ENCODE data around the gene TKTL2.

TKTL2 gene

GRCh38 chr4:163485589-163485988 is 12.0 kb upstream of the TKTL2 start:
- H3K36me3 ChIP-seq (ENCODE audit: control insufficient read depth in 1 of 2, insufficient read depth in 2 of 2, low read length in 2 of 2): no peaks in the 10 kb centered on the region
- H3K9me3 ChIP-seq (ENCODE audit: control insufficient read depth in 1 of 2, low read length in 2 of 2): no peaks in the 10 kb centered on the region
- H3K9ac ChIP-seq (ENCODE audit: low read depth in 1 of 2, low read length in 2 of 2): no peak overlapping the region
- no peaks in the 10 kb centered on the region for H3K4me1 ChIP-seq (ENCODE audit: control insufficient read depth in 1 of 2, insufficient read depth in 2 of 2, low read length in 2 of 2)
- no peaks in the 10 kb centered on the region for H3K27me3 ChIP-seq (ENCODE audit: control insufficient read depth in 1 of 2, insufficient read depth in 2 of 2, low read length in 2 of 2)
- no peak overlapping the region for H3K27ac ChIP-seq (ENCODE audit: low read depth, low read length)
- H3K4me3 ChIP-seq (ENCODE audit: low read depth in 1 of 2, low read length in 2 of 2): no peak overlapping the region

- Histone ChIP-seq H3K27me3 (ENCODE audit: control insufficient read depth in 1 of 2, insufficient read depth in 2 of 2, low read length in 2 of 2) (no peaks in the 10 kb centered on the region), H3K4me1 (ENCODE audit: control insufficient read depth in 1 of 2, insufficient read depth in 2 of 2, low read length in 2 of 2) (no peaks in the 10 kb centered on the region), H3K36me3 (ENCODE audit: control insufficient read depth in 1 of 2, insufficient read depth in 2 of 2, low read length in 2 of 2) (no peaks in the 10 kb centered on the region), H3K9ac (ENCODE audit: low read depth in 1 of 2, low read length in 2 of 2) (no peak overlapping the region), H3K9me3 (ENCODE audit: control insufficient read depth in 1 of 2, low read length in 2 of 2) (no peaks in the 10 kb centered on the region), H3K4me3 (ENCODE audit: low read depth in 1 of 2, low read length in 2 of 2) (no peak overlapping the region), H3K27ac (ENCODE audit: low read depth, low read length) (no peak overlapping the region)
Measured at GRCh38 chr4:163484906-163485305, 11.4 kb upstream of the TKTL2 start.

- Histone ChIP-seq H3K4me3 (ENCODE audit: low read depth in 1 of 2, low read length in 2 of 2) (no peak overlapping the region), H3K4me1 (ENCODE audit: control insufficient read depth in 1 of 2, insufficient read depth in 2 of 2, low read length in 2 of 2) (no peaks in the 10 kb centered on the region), H3K9me3 (ENCODE audit: control insufficient read depth in 1 of 2, low read length in 2 of 2) (no peaks in the 10 kb centered on the region), H3K36me3 (ENCODE audit: control insufficient read depth in 1 of 2, insufficient read depth in 2 of 2, low read length in 2 of 2) (no peaks in the 10 kb centered on the region), H3K27ac (ENCODE audit: low read depth, low read length) (no peak overlapping the region), H3K27me3 (ENCODE audit: control insufficient read depth in 1 of 2, insufficient read depth in 2 of 2, low read length in 2 of 2) (no peaks in the 10 kb centered on the region), H3K9ac (ENCODE audit: low read depth in 1 of 2, low read length in 2 of 2) (no peak overlapping the region)
Measured at GRCh38 chr4:163482190-163482589, 8.6 kb upstream of the TKTL2 start.

GRCh38 chr4:163476761-163477438 is 3.3 kb upstream of the TKTL2 start:
- Histone ChIP-seq H3K27ac (ENCODE audit: low read depth, low read length) (no peak overlapping the region), H3K4me1 (ENCODE audit: control insufficient read depth in 1 of 2, insufficient read depth in 2 of 2, low read length in 2 of 2) (no peaks in the 10 kb centered on the region), H3K9ac (ENCODE audit: low read depth in 1 of 2, low read length in 2 of 2) (no peak overlapping the region), H3K4me3 (ENCODE audit: low read depth in 1 of 2, low read length in 2 of 2) (no peak overlapping the region), H3K9me3 (ENCODE audit: control insufficient read depth in 1 of 2, low read length in 2 of 2) (no peaks in the 10 kb centered on the region), H3K36me3 (ENCODE audit: control insufficient read depth in 1 of 2, insufficient read depth in 2 of 2, low read length in 2 of 2) (no peaks in the 10 kb centered on the region), H3K27me3 (ENCODE audit: control insufficient read depth in 1 of 2, insufficient read depth in 2 of 2, low read length in 2 of 2) (no peaks in the 10 kb centered on the region)

GRCh38 chr4:163474027-163474426 is 473 bp upstream of the TKTL2 start:
- no peak overlapping the region for H3K9ac ChIP-seq (ENCODE audit: low read depth in 1 of 2, low read length in 2 of 2)
- H3K4me3 ChIP-seq (ENCODE audit: low read depth in 1 of 2, low read length in 2 of 2): no peak overlapping the region
- H3K4me1 ChIP-seq (ENCODE audit: control insufficient read depth in 1 of 2, insufficient read depth in 2 of 2, low read length in 2 of 2): no peaks in the 10 kb centered on the region
- H3K9me3 ChIP-seq (ENCODE audit: control insufficient read depth in 1 of 2, low read length in 2 of 2): no peaks in the 10 kb centered on the region
- H3K27ac ChIP-seq (ENCODE audit: low read depth, low read length): no peak overlapping the region
- no peaks in the 10 kb centered on the region for H3K27me3 ChIP-seq (ENCODE audit: control insufficient read depth in 1 of 2, insufficient read depth in 2 of 2, low read length in 2 of 2)
- H3K36me3 ChIP-seq (ENCODE audit: control insufficient read depth in 1 of 2, insufficient read depth in 2 of 2, low read length in 2 of 2): no peaks in the 10 kb centered on the region

- H3K27me3 ChIP-seq (ENCODE audit: control insufficient read depth in 1 of 2, insufficient read depth in 2 of 2, low read length in 2 of 2): no peaks in the 10 kb centered on the region
- no peak overlapping the region for H3K9ac ChIP-seq (ENCODE audit: low read depth in 1 of 2, low read length in 2 of 2)
- H3K4me3 ChIP-seq (ENCODE audit: low read depth in 1 of 2, low read length in 2 of 2): no peak overlapping the region
- no peaks in the 10 kb centered on the region for H3K9me3 ChIP-seq (ENCODE audit: control insufficient read depth in 1 of 2, low read length in 2 of 2)
- H3K27ac ChIP-seq (ENCODE audit: low read depth, low read length): no peak overlapping the region
- no peaks in the 10 kb centered on the region for H3K36me3 ChIP-seq (ENCODE audit: control insufficient read depth in 1 of 2, insufficient read depth in 2 of 2, low read length in 2 of 2)
- H3K4me1 ChIP-seq (ENCODE audit: control insufficient read depth in 1 of 2, insufficient read depth in 2 of 2, low read length in 2 of 2): no peaks in the 10 kb centered on the region
Measured at GRCh38 chr4:163473130-163473529, 424 bp downstream of the TKTL2 start.

- no peaks in the 10 kb centered on the region for H3K4me1 ChIP-seq (ENCODE audit: control insufficient read depth in 1 of 2, insufficient read depth in 2 of 2, low read length in 2 of 2)
- H3K36me3 ChIP-seq (ENCODE audit: control insufficient read depth in 1 of 2, insufficient read depth in 2 of 2, low read length in 2 of 2): no peaks in the 10 kb centered on the region
- no peaks in the 10 kb centered on the region for H3K9me3 ChIP-seq (ENCODE audit: control insufficient read depth in 1 of 2, low read length in 2 of 2)
- no peak overlapping the region for H3K9ac ChIP-seq (ENCODE audit: low read depth in 1 of 2, low read length in 2 of 2)
- H3K27ac ChIP-seq (ENCODE audit: low read depth, low read length): no peak overlapping the region
- H3K27me3 ChIP-seq (ENCODE audit: control insufficient read depth in 1 of 2, insufficient read depth in 2 of 2, low read length in 2 of 2): no peaks in the 10 kb centered on the region
- no peak overlapping the region for H3K4me3 ChIP-seq (ENCODE audit: low read depth in 1 of 2, low read length in 2 of 2)
Measured at GRCh38 chr4:163470391-163470790, 3.2 kb downstream of the TKTL2 start.

- Histone ChIP-seq H3K9ac (ENCODE audit: low read depth in 1 of 2, low read length in 2 of 2) (no peak overlapping the region), H3K4me1 (ENCODE audit: control insufficient read depth in 1 of 2, insufficient read depth in 2 of 2, low read length in 2 of 2) (no peaks in the 10 kb centered on the region), H3K4me3 (ENCODE audit: low read depth in 1 of 2, low read length in 2 of 2) (no peak overlapping the region), H3K27ac (ENCODE audit: low read depth, low read length) (no peak overlapping the region), H3K9me3 (ENCODE audit: control insufficient read depth in 1 of 2, low read length in 2 of 2) (no peaks in the 10 kb centered on the region), H3K27me3 (ENCODE audit: control insufficient read depth in 1 of 2, insufficient read depth in 2 of 2, low read length in 2 of 2) (no peaks in the 10 kb centered on the region), H3K36me3 (ENCODE audit: control insufficient read depth in 1 of 2, insufficient read depth in 2 of 2, low read length in 2 of 2) (no peaks in the 10 kb centered on the region)
Measured at GRCh38 chr4:163467082-163467770, 6.3 kb downstream of the TKTL2 start.

GRCh38 chr4:163462556-163462955 is 11.0 kb downstream of the TKTL2 start:
- H3K4me3 ChIP-seq (ENCODE audit: low read depth in 1 of 2, low read length in 2 of 2): no peak overlapping the region
- no peak overlapping the region for H3K9ac ChIP-seq (ENCODE audit: low read depth in 1 of 2, low read length in 2 of 2)
- H3K27ac ChIP-seq (ENCODE audit: low read depth, low read length): no peak overlapping the region
- H3K9me3 ChIP-seq (ENCODE audit: control insufficient read depth in 1 of 2, low read length in 2 of 2): no peaks in the 10 kb centered on the region
- no peaks in the 10 kb centered on the region for H3K4me1 ChIP-seq (ENCODE audit: control insufficient read depth in 1 of 2, insufficient read depth in 2 of 2, low read length in 2 of 2)
- H3K27me3 ChIP-seq (ENCODE audit: control insufficient read depth in 1 of 2, insufficient read depth in 2 of 2, low read length in 2 of 2): no peaks in the 10 kb centered on the region
- H3K36me3 ChIP-seq (ENCODE audit: control insufficient read depth in 1 of 2, insufficient read depth in 2 of 2, low read length in 2 of 2): no peaks in the 10 kb centered on the region

- H3K4me1 ChIP-seq (ENCODE audit: control insufficient read depth in 1 of 2, insufficient read depth in 2 of 2, low read length in 2 of 2): no peaks in the 10 kb centered on the region
- H3K9ac ChIP-seq (ENCODE audit: low read depth in 1 of 2, low read length in 2 of 2): no peak overlapping the region
- no peaks in the 10 kb centered on the region for H3K27me3 ChIP-seq (ENCODE audit: control insufficient read depth in 1 of 2, insufficient read depth in 2 of 2, low read length in 2 of 2)
- no peaks in the 10 kb centered on the region for H3K9me3 ChIP-seq (ENCODE audit: control insufficient read depth in 1 of 2, low read length in 2 of 2)
- no peak overlapping the region for H3K27ac ChIP-seq (ENCODE audit: low read depth, low read length)
- no peak overlapping the region for H3K4me3 ChIP-seq (ENCODE audit: low read depth in 1 of 2, low read length in 2 of 2)
- no peaks in the 10 kb centered on the region for H3K36me3 ChIP-seq (ENCODE audit: control insufficient read depth in 1 of 2, insufficient read depth in 2 of 2, low read length in 2 of 2)
Measured at GRCh38 chr4:163448540-163449203, 24.9 kb downstream of the TKTL2 start.
